ENCODE measurements around the gene SLC36A4. TPM values are rescaled to one million over a fixed set of nuclear protein-coding genes. Genes with fewer than 3 reads are reported as not detected.

The SLC36A4 gene
- total and polyA plus RNA-seq, 11 donors, result 2.6 to 22.4 (median 7.4) TPM

Other genes starting within 250 kb of the SLC36A4 start
- not detected for gene MTNR1B, start 228.3 kb downstream of the SLC36A4 start, total RNA-seq
- gene MTNR1B, start 228.3 kb downstream of the SLC36A4 start, polyA plus RNA-seq, result not detected
- gene DEUP1, start 132.8 kb upstream of the SLC36A4 start, total RNA-seq, result not detected
- not detected for gene DEUP1, start 132.8 kb upstream of the SLC36A4 start, polyA plus RNA-seq

All from heart left ventricle (tissue), 11 donors.